GM21723 (cell line): ENCODE results near the gene DOCK7.
A peak's percentile ranks its signal among the peaks of the same experiment; 100 is the strongest.
"Not testable (repeated sequence)": the region's sequence is repeated elsewhere in the genome, so short reads cannot be mapped to it uniquely, and the experiment has no call there.

Source experiments
- ATAC-seq: cut with Tn5 transposase; IDR thresholded peaks from one replicate; pipeline ENCODE4 v1.9.1; 2021; ENCODE audit warnings: mild to moderate bottlenecking, moderate library complexity; ENCODE audit not compliant: unreplicated experiment

DOCK7 gene

GRCh38 chr1:62541048-62541447 is 147.1 kb downstream of the DOCK7 start:
- ATAC-seq: no peak

GRCh38 chr1:62539028-62539447 is 149.1 kb downstream of the DOCK7 start:
- no peak for ATAC-seq

GRCh38 chr1:62536865-62537264 is 151.3 kb downstream of the DOCK7 start:
- no peak for ATAC-seq

- no peak for ATAC-seq
Observed at GRCh38 chr1:62530516-62531154, 157.6 kb downstream of the DOCK7 start.

GRCh38 chr1:62529227-62529626 is 159.0 kb downstream of the DOCK7 start:
- ATAC-seq: no peak

- no peak for ATAC-seq
Observed at GRCh38 chr1:62528015-62528414, 160.2 kb downstream of the DOCK7 start.

GRCh38 chr1:62527346-62527745 is 160.8 kb downstream of the DOCK7 start:
- ATAC-seq: not testable (repeated sequence)

GRCh38 chr1:62523860-62524259 is 164.3 kb downstream of the DOCK7 start:
- no peak for ATAC-seq

- ATAC-seq: no peak
Observed at GRCh38 chr1:62516600-62516999, 171.6 kb downstream of the DOCK7 start.

- ATAC-seq: no peak
Observed at GRCh38 chr1:62514746-62515423, 173.3 kb downstream of the DOCK7 start.

- no peak for ATAC-seq
Observed at GRCh38 chr1:62513013-62513412, 175.2 kb downstream of the DOCK7 start.

- ATAC-seq: no peak
Observed at GRCh38 chr1:62509028-62509427, 179.2 kb downstream of the DOCK7 start.

- ATAC-seq: peak; percentile 56
Observed at GRCh38 chr1:62508187-62508758, 179.9 kb downstream of the DOCK7 start.

GRCh38 chr1:62500210-62500609 is 188.0 kb downstream of the DOCK7 start:
- no peak for ATAC-seq

- no peak for ATAC-seq
Observed at GRCh38 chr1:62494137-62494536, 194.0 kb downstream of the DOCK7 start.

- ATAC-seq: no peak
Observed at GRCh38 chr1:62493656-62494055, 194.5 kb downstream of the DOCK7 start.

- ATAC-seq: no peak
Observed at GRCh38 chr1:62492521-62492920, 195.7 kb downstream of the DOCK7 start.

- ATAC-seq: no peak
Observed at GRCh38 chr1:62487956-62488355, 200.2 kb downstream of the DOCK7 start.

GRCh38 chr1:62484824-62485468 is 203.2 kb downstream of the DOCK7 start:
- no peak for ATAC-seq

- ATAC-seq: no peak
Observed at GRCh38 chr1:62481681-62482080, 206.5 kb downstream of the DOCK7 start.

- no peak for ATAC-seq
Observed at GRCh38 chr1:62476525-62477219, 211.5 kb downstream of the DOCK7 start.
